ENCODE measurements around the gene ZNF189.

GRCh38 chr9:101432740-101433139 is 34.1 kb downstream of the ZNF189 start:
- no peak for TF ChIP-seq CTCF (IDR thresholded peaks at IDR 0.05; ENCODE audit: low read depth, low read length, poor library complexity, severe bottlenecking)
- TF ChIP-seq EZH2phosphoT487 (IDR thresholded peaks at IDR 0.05; ENCODE audit: borderline replicate concordance, low read length): no peak

Data from DOHH2 (cell line).